WTC11 (cell line): ENCODE data around the gene OR2AT4. TPM values are rescaled to one million over a fixed set of nuclear protein-coding genes. Genes with fewer than 3 reads are reported as not detected.

Source experiments
- ATAC-seq: fragments of 200-7000 bp; cut with Tn5 transposase; 2 replicates; pipeline ENCODE4 v1.10.0; 2021; ENCODE audit warnings: mild to moderate bottlenecking, moderate library complexity
- CTCF ChIA-PET: fragments of 300-600 bp; sonication (Branson Sonifier 250); formaldehyde crosslinking; loops from one replicate; lab custom pipeline; 2021; ENCODE audit warnings: antibody characterized with exemption; lab: Charles Lee
- POLR2A ChIA-PET: fragments of 350-600 bp; sonication (Branson Sonifier 250); formaldehyde crosslinking; loops from one replicate; lab custom pipeline; 2021; ENCODE audit warnings: antibody characterized with exemption; lab: Charles Lee
- DNase-seq: peaks from one replicate; pipeline ENCODE4 v3.0.0; 2021; ENCODE audit warnings: low spot score
- H3K27ac Mint-ChIP-seq: 2 replicates; pipeline ENCODE4 v1.8.0; 2021; ENCODE audit warnings: mixed read lengths
- H3K27me3 Mint-ChIP-seq: 2 replicates; pipeline ENCODE4 v1.8.0; 2021; ENCODE audit warnings: low read depth, mild to moderate bottlenecking, moderate library complexity, mixed read lengths
- H3K36me3 Mint-ChIP-seq: 2 replicates; pipeline ENCODE4 v1.8.0; 2021; ENCODE audit warnings: mixed read lengths
- H3K4me1 Mint-ChIP-seq: 2 replicates; pipeline ENCODE4 v1.8.0; 2022; ENCODE audit warnings: mixed read lengths
- H3K4me3 Mint-ChIP-seq: 2 replicates; pipeline ENCODE4 v1.8.0; 2021; ENCODE audit warnings: mild to moderate bottlenecking, moderate library complexity, mixed read lengths
- H3K9me3 Mint-ChIP-seq: 2 replicates; pipeline ENCODE4 v1.8.0; 2021; ENCODE audit warnings: mixed read lengths
- CBFB ChIP-seq: sonication (generic); formaldehyde crosslinking; IDR thresholded peaks from 2 replicates; pipeline ENCODE4 v1.8.1; 2022; ENCODE audit warnings: mild to moderate bottlenecking, low read depth, missing genetic modification reagents
- CREM ChIP-seq: sonication (generic); formaldehyde crosslinking; IDR thresholded peaks from 2 replicates; pipeline ENCODE4 v1.8.1; 2022; ENCODE audit warnings: mild to moderate bottlenecking, missing genetic modification reagents, moderate library complexity
- ELF4 ChIP-seq: sonication (generic); formaldehyde crosslinking; IDR thresholded peaks from 2 replicates; pipeline ENCODE4 v1.8.1; 2022; ENCODE audit warnings: low read depth, mild to moderate bottlenecking, moderate library complexity, missing genetic modification reagents
- EMX1 ChIP-seq: fragments of 250-450 bp; sonication (Bioruptor Pico); IDR thresholded peaks from 2 replicates; pipeline ENCODE4 v1.8.0; 2021; ENCODE audit warnings: mild to moderate bottlenecking
- JAZF1 ChIP-seq: fragments of 250-450 bp; sonication (Bioruptor Pico); IDR thresholded peaks from 2 replicates; pipeline ENCODE4 v1.9.0; 2021; ENCODE audit warnings: moderate library complexity, mild to moderate bottlenecking, inconsistent platforms
- KAT7 ChIP-seq: sonication (generic); formaldehyde crosslinking; IDR thresholded peaks from 2 replicates; pipeline ENCODE4 v1.8.1; 2023; ENCODE audit warnings: missing genetic modification reagents, mild to moderate bottlenecking, borderline replicate concordance
- OVOL2 ChIP-seq: fragments of 250-450 bp; sonication (Bioruptor Pico); IDR thresholded peaks from 2 replicates; pipeline ENCODE4 v1.9.0; 2021; ENCODE audit warnings: mild to moderate bottlenecking, borderline replicate concordance
- SOX15 ChIP-seq: fragments of 250-450 bp; sonication (Bioruptor Pico); IDR thresholded peaks from 2 replicates; pipeline ENCODE4 v1.9.0; 2021; ENCODE audit warnings: mild to moderate bottlenecking
- SP1 ChIP-seq: sonication (generic); formaldehyde crosslinking; conservative IDR thresholded peaks from 2 replicates; pipeline ENCODE4 v1.8.1; 2022; ENCODE audit warnings: missing genetic modification reagents
- ZNF232 ChIP-seq: sonication (generic); formaldehyde crosslinking; IDR thresholded peaks from 2 replicates; pipeline ENCODE4 v1.8.0; 2022; ENCODE audit warnings: mild to moderate bottlenecking, missing genetic modification reagents
- total RNA-seq: library from RNA; stranded (reverse); gene quantifications from 3 replicates; pipeline ENCODE4 v1.2.3, GENCODE V29; 2021
- TF ChIP-seq, protein P1 (sequence below): fragments of 250-450 bp; sonication (Bioruptor Pico); IDR thresholded peaks from 2 replicates; pipeline ENCODE4 v1.9.0; 2021; ENCODE audit warnings: mild to moderate bottlenecking, borderline replicate concordance
- TF ChIP-seq, protein P2 (sequence below): fragments of 250-450 bp; sonication (Bioruptor Pico); IDR thresholded peaks from 2 replicates; pipeline ENCODE4 v1.9.0; 2021; ENCODE audit warnings: moderate library complexity, mild to moderate bottlenecking, inconsistent platforms, borderline replicate concordance
- TF ChIP-seq, protein P3 (sequence below): sonication (generic); formaldehyde crosslinking; IDR thresholded peaks from 2 replicates; pipeline ENCODE4 v1.8.0; 2022; ENCODE audit warnings: mild to moderate bottlenecking, missing genetic modification reagents
- TF ChIP-seq, protein P4 (sequence below): fragments of 250-450 bp; sonication (Bioruptor Pico); IDR thresholded peaks from 2 replicates; pipeline ENCODE4 v1.9.0; 2021; ENCODE audit warnings: mild to moderate bottlenecking
- TF ChIP-seq, protein P5 (sequence below): sonication (generic); formaldehyde crosslinking; IDR thresholded peaks from 2 replicates; pipeline ENCODE4 v1.8.1; 2023; ENCODE audit warnings: mild to moderate bottlenecking, missing genetic modification reagents, borderline replicate concordance
- TF ChIP-seq, protein P6 (sequence below): sonication (generic); formaldehyde crosslinking; IDR thresholded peaks from 2 replicates; pipeline ENCODE4 v1.8.1; 2022; ENCODE audit warnings: low read depth, mild to moderate bottlenecking, moderate library complexity, missing genetic modification reagents, borderline replicate concordance
- TF ChIP-seq, protein P7 (sequence below): sonication (generic); formaldehyde crosslinking; IDR thresholded peaks from 2 replicates; pipeline ENCODE4 v1.8.1; 2023; ENCODE audit warnings: mild to moderate bottlenecking, missing genetic modification reagents

Gene OR2AT4
- total RNA-seq, 1 experiment from 2014 or later = not detected

DNA sequence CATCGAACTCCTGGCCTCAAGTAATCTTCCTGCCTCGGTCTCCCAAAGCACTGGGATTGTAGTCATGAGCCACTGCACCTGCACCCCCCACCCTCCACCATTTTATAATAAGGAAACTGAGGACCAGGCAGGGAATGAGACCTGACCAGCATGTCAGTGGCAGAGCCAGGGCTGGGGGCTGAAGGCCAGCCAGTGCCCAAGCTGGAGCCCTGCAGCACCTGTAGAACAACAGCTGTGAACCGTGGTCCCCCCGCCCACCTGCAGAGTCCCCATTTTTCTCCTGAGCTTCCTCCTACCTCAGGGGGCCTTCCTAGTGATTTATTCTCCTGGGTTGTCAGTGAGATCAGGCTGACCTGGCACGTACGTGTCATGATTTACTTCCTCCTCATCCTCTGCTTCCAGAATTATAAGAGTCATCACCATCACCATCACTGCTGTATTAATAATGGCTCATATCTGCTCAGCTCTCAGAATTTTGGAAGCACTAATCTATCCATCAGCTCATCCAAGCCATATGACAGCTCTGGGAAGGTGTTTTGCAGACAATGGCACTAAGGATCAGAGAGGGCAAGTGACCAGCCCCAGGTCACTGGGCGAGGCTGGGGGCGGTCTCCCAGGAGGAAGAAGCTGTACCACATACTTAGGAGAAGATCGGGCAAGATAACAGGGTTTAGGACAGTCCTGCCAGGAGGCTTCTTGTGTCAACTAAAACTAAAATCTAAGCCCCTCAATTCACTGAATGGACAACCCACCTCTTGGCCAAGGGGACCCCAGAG lies 48.7 kb upstream of the OR2AT4 start:
- no peak for ATAC-seq
- Mint-ChIP-seq H3K4me1 (peaks cover 8% of the 10 kb centered on the region), H3K9me3 (no peaks in the 10 kb centered on the region), H3K27ac (no peak overlapping the region), H3K36me3 (no peaks in the 10 kb centered on the region), H3K4me3 (no peak overlapping the region), H3K27me3 (peaks cover 3% of the 10 kb centered on the region)
- ChIA-PET POLR2A (no interaction called here), CTCF (interaction anchor here (0.6 to 10.2 kb wide), 24 partner anchors 9 to 216 kb away, joined by 3 to 590 read pairs (median 6); partner anchors contain the start of gene TPBGL)
- no peak for DNase-seq
- TF ChIP-seq, protein P1, sequence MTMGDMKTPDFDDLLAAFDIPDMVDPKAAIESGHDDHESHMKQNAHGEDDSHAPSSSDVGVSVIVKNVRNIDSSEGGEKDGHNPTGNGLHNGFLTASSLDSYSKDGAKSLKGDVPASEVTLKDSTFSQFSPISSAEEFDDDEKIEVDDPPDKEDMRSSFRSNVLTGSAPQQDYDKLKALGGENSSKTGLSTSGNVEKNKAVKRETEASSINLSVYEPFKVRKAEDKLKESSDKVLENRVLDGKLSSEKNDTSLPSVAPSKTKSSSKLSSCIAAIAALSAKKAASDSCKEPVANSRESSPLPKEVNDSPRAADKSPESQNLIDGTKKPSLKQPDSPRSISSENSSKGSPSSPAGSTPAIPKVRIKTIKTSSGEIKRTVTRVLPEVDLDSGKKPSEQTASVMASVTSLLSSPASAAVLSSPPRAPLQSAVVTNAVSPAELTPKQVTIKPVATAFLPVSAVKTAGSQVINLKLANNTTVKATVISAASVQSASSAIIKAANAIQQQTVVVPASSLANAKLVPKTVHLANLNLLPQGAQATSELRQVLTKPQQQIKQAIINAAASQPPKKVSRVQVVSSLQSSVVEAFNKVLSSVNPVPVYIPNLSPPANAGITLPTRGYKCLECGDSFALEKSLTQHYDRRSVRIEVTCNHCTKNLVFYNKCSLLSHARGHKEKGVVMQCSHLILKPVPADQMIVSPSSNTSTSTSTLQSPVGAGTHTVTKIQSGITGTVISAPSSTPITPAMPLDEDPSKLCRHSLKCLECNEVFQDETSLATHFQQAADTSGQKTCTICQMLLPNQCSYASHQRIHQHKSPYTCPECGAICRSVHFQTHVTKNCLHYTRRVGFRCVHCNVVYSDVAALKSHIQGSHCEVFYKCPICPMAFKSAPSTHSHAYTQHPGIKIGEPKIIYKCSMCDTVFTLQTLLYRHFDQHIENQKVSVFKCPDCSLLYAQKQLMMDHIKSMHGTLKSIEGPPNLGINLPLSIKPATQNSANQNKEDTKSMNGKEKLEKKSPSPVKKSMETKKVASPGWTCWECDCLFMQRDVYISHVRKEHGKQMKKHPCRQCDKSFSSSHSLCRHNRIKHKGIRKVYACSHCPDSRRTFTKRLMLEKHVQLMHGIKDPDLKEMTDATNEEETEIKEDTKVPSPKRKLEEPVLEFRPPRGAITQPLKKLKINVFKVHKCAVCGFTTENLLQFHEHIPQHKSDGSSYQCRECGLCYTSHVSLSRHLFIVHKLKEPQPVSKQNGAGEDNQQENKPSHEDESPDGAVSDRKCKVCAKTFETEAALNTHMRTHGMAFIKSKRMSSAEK (CRISPR knock-in tag) = no peak
- no peak for TF ChIP-seq CBFB (CRISPR knock-in tag)
- TF ChIP-seq ELF4 (CRISPR knock-in tag) = no peak
- TF ChIP-seq, protein P2, sequence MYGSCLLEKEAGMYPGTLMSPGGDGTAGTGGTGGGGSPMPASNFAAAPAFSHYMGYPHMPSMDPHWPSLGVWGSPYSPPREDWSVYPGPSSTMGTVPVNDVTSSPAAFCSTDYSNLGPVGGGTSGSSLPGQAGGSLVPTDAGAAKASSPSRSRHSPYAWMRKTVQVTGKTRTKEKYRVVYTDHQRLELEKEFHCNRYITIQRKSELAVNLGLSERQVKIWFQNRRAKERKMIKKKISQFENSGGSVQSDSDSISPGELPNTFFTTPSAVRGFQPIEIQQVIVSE (CRISPR knock-in tag) = no peak
- no peak for TF ChIP-seq KAT7 (CRISPR knock-in tag)
- TF ChIP-seq OVOL2 = no peak
- TF ChIP-seq EMX1 (CRISPR knock-in tag) = no peak

DNA sequence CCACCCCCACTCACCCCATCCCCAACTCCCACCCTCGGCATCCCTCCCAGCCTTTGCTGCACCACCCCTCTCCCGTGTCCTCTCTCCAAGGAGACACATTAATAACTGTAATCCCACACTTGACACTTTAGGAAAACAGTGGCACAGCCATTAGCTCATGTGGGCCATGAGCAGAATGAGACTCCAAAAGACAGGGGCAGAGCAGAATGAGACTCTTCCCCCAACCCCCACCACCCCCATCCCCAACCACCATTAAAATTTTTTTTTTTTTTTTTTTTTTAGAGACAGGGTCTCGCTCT lies 48.0 kb upstream of the OR2AT4 start:
- H3K27me3 Mint-ChIP-seq = peaks cover 3% of the 10 kb centered on the region
- ATAC-seq (no peak), DNase-seq (no peak)
- H3K4me1 Mint-ChIP-seq = peaks cover 8% of the 10 kb centered on the region
- CTCF ChIA-PET = interaction anchor here (0.6 to 10.2 kb wide), 27 partner anchors 9 to 698 kb away, joined by 3 to 590 read pairs (median 6); partner anchors contain the start of gene TPBGL
- no peaks in the 10 kb centered on the region for H3K9me3 Mint-ChIP-seq
- H3K4me3 Mint-ChIP-seq = no peak overlapping the region
- H3K27ac Mint-ChIP-seq = no peak overlapping the region
- POLR2A ChIA-PET = interaction anchor here (0.9 kb wide), 1 partner anchor 61 kb away, joined by 3 read pairs; no protein-coding TSS in a partner anchor
- H3K36me3 Mint-ChIP-seq = no peaks in the 10 kb centered on the region
- TF ChIP-seq, protein P3, sequence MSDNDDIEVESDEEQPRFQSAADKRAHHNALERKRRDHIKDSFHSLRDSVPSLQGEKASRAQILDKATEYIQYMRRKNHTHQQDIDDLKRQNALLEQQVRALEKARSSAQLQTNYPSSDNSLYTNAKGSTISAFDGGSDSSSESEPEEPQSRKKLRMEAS (CRISPR knock-in tag) = no peak
- TF ChIP-seq, protein P4, sequence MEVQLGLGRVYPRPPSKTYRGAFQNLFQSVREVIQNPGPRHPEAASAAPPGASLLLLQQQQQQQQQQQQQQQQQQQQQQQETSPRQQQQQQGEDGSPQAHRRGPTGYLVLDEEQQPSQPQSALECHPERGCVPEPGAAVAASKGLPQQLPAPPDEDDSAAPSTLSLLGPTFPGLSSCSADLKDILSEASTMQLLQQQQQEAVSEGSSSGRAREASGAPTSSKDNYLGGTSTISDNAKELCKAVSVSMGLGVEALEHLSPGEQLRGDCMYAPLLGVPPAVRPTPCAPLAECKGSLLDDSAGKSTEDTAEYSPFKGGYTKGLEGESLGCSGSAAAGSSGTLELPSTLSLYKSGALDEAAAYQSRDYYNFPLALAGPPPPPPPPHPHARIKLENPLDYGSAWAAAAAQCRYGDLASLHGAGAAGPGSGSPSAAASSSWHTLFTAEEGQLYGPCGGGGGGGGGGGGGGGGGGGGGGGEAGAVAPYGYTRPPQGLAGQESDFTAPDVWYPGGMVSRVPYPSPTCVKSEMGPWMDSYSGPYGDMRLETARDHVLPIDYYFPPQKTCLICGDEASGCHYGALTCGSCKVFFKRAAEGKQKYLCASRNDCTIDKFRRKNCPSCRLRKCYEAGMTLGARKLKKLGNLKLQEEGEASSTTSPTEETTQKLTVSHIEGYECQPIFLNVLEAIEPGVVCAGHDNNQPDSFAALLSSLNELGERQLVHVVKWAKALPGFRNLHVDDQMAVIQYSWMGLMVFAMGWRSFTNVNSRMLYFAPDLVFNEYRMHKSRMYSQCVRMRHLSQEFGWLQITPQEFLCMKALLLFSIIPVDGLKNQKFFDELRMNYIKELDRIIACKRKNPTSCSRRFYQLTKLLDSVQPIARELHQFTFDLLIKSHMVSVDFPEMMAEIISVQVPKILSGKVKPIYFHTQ (CRISPR knock-in tag) = no peak
- TF ChIP-seq CREM (CRISPR knock-in tag) = no peak
- no peak for TF ChIP-seq JAZF1
- TF ChIP-seq ZNF232 = no peak
- TF ChIP-seq, protein P5, sequence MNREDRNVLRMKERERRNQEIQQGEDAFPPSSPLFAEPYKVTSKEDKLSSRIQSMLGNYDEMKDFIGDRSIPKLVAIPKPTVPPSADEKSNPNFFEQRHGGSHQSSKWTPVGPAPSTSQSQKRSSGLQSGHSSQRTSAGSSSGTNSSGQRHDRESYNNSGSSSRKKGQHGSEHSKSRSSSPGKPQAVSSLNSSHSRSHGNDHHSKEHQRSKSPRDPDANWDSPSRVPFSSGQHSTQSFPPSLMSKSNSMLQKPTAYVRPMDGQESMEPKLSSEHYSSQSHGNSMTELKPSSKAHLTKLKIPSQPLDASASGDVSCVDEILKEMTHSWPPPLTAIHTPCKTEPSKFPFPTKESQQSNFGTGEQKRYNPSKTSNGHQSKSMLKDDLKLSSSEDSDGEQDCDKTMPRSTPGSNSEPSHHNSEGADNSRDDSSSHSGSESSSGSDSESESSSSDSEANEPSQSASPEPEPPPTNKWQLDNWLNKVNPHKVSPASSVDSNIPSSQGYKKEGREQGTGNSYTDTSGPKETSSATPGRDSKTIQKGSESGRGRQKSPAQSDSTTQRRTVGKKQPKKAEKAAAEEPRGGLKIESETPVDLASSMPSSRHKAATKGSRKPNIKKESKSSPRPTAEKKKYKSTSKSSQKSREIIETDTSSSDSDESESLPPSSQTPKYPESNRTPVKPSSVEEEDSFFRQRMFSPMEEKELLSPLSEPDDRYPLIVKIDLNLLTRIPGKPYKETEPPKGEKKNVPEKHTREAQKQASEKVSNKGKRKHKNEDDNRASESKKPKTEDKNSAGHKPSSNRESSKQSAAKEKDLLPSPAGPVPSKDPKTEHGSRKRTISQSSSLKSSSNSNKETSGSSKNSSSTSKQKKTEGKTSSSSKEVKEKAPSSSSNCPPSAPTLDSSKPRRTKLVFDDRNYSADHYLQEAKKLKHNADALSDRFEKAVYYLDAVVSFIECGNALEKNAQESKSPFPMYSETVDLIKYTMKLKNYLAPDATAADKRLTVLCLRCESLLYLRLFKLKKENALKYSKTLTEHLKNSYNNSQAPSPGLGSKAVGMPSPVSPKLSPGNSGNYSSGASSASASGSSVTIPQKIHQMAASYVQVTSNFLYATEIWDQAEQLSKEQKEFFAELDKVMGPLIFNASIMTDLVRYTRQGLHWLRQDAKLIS = no peak
- no peak for TF ChIP-seq SP1
- TF ChIP-seq KAT7 (CRISPR knock-in tag) = no peak
- TF ChIP-seq, protein P6, sequence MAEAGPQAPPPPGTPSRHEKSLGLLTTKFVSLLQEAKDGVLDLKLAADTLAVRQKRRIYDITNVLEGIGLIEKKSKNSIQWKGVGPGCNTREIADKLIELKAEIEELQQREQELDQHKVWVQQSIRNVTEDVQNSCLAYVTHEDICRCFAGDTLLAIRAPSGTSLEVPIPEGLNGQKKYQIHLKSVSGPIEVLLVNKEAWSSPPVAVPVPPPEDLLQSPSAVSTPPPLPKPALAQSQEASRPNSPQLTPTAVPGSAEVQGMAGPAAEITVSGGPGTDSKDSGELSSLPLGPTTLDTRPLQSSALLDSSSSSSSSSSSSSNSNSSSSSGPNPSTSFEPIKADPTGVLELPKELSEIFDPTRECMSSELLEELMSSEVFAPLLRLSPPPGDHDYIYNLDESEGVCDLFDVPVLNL = no peak
- TF ChIP-seq, protein P7, sequence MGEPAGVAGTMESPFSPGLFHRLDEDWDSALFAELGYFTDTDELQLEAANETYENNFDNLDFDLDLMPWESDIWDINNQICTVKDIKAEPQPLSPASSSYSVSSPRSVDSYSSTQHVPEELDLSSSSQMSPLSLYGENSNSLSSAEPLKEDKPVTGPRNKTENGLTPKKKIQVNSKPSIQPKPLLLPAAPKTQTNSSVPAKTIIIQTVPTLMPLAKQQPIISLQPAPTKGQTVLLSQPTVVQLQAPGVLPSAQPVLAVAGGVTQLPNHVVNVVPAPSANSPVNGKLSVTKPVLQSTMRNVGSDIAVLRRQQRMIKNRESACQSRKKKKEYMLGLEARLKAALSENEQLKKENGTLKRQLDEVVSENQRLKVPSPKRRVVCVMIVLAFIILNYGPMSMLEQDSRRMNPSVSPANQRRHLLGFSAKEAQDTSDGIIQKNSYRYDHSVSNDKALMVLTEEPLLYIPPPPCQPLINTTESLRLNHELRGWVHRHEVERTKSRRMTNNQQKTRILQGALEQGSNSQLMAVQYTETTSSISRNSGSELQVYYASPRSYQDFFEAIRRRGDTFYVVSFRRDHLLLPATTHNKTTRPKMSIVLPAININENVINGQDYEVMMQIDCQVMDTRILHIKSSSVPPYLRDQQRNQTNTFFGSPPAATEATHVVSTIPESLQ = no peak
- TF ChIP-seq, protein P2 (CRISPR knock-in tag) = no peak
- no peak for TF ChIP-seq SOX15 (CRISPR knock-in tag)
